ENCODE data around the gene TK2. TPM values are rescaled to one million over a fixed set of nuclear protein-coding genes. Genes with fewer than 3 reads are reported as not detected.
A peak's percentile ranks its signal among the peaks of the same experiment; 100 is the strongest.

TK2 gene
- total RNA-seq, 2 donors from 2014 or later, result 7.9 to 11.5 TPM

DNA sequence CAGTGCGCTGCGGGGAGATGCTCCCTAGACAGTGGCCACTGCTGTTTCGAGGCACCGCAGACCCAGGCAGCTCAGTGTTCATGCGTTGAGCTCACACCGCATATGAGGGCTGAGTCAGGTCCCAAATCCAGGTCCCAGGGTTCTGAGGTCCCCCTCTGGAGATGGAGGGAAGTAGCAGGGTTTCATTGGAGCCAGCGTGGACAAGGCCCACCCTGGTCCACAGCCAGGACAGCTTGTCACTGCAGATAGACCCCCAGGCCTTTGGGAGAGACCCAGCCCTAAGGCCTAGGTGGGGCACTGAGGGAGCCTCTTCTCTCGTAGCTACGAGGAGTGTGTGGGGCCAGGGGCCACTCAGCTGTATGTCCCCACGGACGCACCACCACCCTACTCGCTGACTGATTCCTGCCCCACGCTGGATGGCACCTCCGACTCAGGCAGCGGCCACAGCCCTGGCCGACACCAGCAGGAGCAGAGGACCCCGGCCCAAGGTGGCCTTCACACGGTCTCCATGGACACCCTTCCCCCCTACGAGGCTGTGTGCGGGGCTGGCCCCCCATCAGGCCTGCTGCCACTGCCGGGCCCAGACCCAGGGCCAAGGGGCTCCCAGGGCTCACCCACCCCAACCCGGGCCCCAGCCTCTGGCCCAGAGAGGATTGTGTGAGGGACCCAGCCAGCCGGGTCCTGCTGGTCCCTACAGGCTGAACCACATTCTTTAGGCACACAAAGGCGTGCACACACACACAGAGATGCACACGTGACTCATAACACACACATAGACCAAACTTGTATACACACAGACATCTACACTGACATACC lies 69.4 kb downstream of the TK2 start:
- Histone ChIP-seq H3K27ac (ENCODE audit: low read depth, low read length) (no peak overlapping the region), H3K36me3 (ENCODE audit: control insufficient read depth, insufficient read depth, low read length) (no peaks in the 10 kb centered on the region), H3K4me3 (ENCODE audit: low read length) (no peak overlapping the region), H3K9me3 (ENCODE audit: control insufficient read depth, low read length) (no peaks in the 10 kb centered on the region), H3K9ac (ENCODE audit: extremely low read depth, low read length, poor library complexity, severe bottlenecking) (no peak overlapping the region), H3K27me3 (ENCODE audit: control insufficient read depth, insufficient read depth, low read length, poor library complexity, severe bottlenecking) (no peaks in the 10 kb centered on the region), H3K4me1 (ENCODE audit: control insufficient read depth, insufficient read depth, low read length) (no peaks in the 10 kb centered on the region)
- DNase-seq, result no peak
- Mint-ChIP-seq H3K4me3 (no peak overlapping the region), H3K4me1 (peaks cover 3% of the 10 kb centered on the region), H3K27ac (no peak overlapping the region), H3K36me3 (ENCODE audit: low read depth) (no peaks in the 10 kb centered on the region), H3K9me3 (no peaks in the 10 kb centered on the region), H3K27me3 (ENCODE audit: insufficient read depth) (peaks cover 4% of the 10 kb centered on the region)
- TF ChIP-seq, protein P1, sequence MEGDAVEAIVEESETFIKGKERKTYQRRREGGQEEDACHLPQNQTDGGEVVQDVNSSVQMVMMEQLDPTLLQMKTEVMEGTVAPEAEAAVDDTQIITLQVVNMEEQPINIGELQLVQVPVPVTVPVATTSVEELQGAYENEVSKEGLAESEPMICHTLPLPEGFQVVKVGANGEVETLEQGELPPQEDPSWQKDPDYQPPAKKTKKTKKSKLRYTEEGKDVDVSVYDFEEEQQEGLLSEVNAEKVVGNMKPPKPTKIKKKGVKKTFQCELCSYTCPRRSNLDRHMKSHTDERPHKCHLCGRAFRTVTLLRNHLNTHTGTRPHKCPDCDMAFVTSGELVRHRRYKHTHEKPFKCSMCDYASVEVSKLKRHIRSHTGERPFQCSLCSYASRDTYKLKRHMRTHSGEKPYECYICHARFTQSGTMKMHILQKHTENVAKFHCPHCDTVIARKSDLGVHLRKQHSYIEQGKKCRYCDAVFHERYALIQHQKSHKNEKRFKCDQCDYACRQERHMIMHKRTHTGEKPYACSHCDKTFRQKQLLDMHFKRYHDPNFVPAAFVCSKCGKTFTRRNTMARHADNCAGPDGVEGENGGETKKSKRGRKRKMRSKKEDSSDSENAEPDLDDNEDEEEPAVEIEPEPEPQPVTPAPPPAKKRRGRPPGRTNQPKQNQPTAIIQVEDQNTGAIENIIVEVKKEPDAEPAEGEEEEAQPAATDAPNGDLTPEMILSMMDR (conservative IDR thresholded peaks at IDR 0.05), result no peak
- WGBS, 2 experiments (ENCODE audit: insufficient coverage in 1 of 2, insufficient read length in 1 of 2), result 86 to 97% methylated on average over 14 to 25 of the region's 25 CpGs

DNA sequence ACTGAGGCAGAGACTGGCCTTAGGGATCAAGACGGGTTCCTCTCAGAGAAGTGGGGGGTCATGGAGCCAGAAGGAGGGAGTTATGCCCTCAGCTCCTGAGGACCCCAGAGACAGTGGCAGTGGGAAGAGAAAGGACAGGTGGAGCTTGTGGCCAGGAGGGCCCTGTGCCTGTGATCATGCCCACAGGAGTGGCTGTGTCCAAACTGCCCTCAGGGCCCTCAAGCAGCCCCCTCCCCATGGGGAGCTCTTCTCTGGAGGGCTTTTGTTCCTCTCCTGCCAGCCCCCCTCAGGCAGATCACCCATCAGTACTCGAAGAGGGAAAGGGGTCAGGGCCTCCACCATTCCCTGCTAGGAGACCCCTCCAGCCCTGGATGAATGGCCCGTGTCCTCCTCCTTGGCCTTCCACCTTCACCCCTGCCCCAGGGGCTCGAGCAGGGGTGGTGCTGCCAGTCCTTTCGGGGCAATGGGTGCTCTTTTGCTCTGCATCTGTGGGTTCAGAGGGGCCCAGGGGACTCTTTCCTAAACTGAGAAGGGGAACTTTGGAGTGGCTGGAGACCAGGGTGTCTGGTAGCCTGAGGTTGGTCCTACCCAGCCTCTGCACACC lies 70.2 kb downstream of the TK2 start:
- WGBS, 2 experiments (ENCODE audit: insufficient coverage in 1 of 2, insufficient read length in 1 of 2), result 75 to 91% methylated on average over 2 to 5 of the region's 5 CpGs
- peaks cover 2% of the 10 kb centered on the region for H3K4me1 ChIP-seq (ENCODE audit: control insufficient read depth, insufficient read depth, low read length)
- TF ChIP-seq, protein P1 (conservative IDR thresholded peaks at IDR 0.05), result no peak
- H3K9ac ChIP-seq (ENCODE audit: extremely low read depth, low read length, poor library complexity, severe bottlenecking), result no peak overlapping the region
- Mint-ChIP-seq H3K4me3 (no peak overlapping the region), H3K27ac (no peak overlapping the region), H3K4me1 (peaks cover 7% of the 10 kb centered on the region), H3K9me3 (no peaks in the 10 kb centered on the region), H3K36me3 (ENCODE audit: low read depth) (no peaks in the 10 kb centered on the region), H3K27me3 (ENCODE audit: insufficient read depth) (peaks cover 10% of the 10 kb centered on the region)
- no peaks in the 10 kb centered on the region for H3K9me3 ChIP-seq (ENCODE audit: control insufficient read depth, low read length)
- no peak overlapping the region for H3K4me3 ChIP-seq (ENCODE audit: low read length)
- DNase-seq, result peak; percentile 36
- no peaks in the 10 kb centered on the region for H3K27me3 ChIP-seq (ENCODE audit: control insufficient read depth, insufficient read depth, low read length, poor library complexity, severe bottlenecking)
- no peaks in the 10 kb centered on the region for H3K36me3 ChIP-seq (ENCODE audit: control insufficient read depth, insufficient read depth, low read length)
- H3K27ac ChIP-seq (ENCODE audit: low read depth, low read length), result no peak overlapping the region

DNA sequence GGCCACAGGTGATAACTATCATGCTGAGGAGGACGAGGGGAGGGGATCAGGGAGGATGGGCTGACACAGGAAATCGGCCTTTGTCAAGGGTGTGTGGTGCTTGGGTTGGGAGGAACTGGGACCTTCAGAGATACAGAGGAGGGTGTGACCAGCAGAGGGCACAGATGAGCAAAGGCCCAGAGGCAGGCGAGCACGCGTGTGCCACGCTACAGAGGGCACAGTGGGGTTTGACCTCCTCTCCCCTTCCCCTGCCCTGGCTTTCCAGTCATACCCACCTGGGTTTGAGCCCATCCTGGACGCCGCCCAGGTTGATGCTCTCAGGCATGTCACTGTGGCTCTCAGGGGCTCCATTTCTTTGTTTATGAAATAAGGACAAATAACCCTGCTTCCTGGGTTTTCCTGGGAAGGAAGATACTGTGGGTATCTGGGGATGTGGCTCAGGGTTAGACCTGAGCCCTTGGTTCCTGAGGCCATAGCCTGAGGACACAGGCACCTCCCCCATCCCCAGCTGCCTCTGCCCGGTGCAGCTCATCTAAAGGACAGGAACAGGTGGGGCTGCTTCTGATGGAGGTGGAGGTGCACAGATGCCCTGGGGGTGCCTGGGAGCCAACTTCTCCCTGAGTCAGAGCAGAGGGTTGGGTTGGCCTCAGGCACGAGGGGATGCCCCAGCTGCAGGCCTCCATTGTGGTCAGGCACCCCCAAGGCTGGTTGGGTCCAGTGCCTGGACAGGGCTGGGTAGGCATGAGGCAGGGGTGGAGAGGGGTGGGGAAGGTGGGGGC lies 71.0 kb downstream of the TK2 start:
- TF ChIP-seq, protein P1 (conservative IDR thresholded peaks at IDR 0.05), result peak; percentile 86
- H3K36me3 ChIP-seq (ENCODE audit: control insufficient read depth, insufficient read depth, low read length), result no peaks in the 10 kb centered on the region
- Mint-ChIP-seq H3K4me3 (no peak overlapping the region), H3K4me1 (peaks cover 8% of the 10 kb centered on the region), H3K9me3 (no peaks in the 10 kb centered on the region), H3K27ac (no peak overlapping the region), H3K36me3 (ENCODE audit: low read depth) (no peaks in the 10 kb centered on the region), H3K27me3 (ENCODE audit: insufficient read depth) (peaks cover 11% of the 10 kb centered on the region)
- H3K4me3 ChIP-seq (ENCODE audit: low read length), result no peak overlapping the region
- peaks cover 2% of the 10 kb centered on the region for H3K4me1 ChIP-seq (ENCODE audit: control insufficient read depth, insufficient read depth, low read length)
- DNase-seq, result peak; percentile 94
- no peaks in the 10 kb centered on the region for H3K9me3 ChIP-seq (ENCODE audit: control insufficient read depth, low read length)
- H3K27me3 ChIP-seq (ENCODE audit: control insufficient read depth, insufficient read depth, low read length, poor library complexity, severe bottlenecking), result no peaks in the 10 kb centered on the region
- WGBS, 2 experiments (ENCODE audit: insufficient coverage in 1 of 2, insufficient read length in 1 of 2), result 54 to 59% methylated on average over 4 to 10 of the region's 10 CpGs
- no peak overlapping the region for H3K9ac ChIP-seq (ENCODE audit: extremely low read depth, low read length, poor library complexity, severe bottlenecking)
- no peak overlapping the region for H3K27ac ChIP-seq (ENCODE audit: low read depth, low read length)
